Upper lobe of left lung (tissue), 6 donors: ENCODE results near the gene ZNF638. TPM values are rescaled to one million over a fixed set of nuclear protein-coding genes. Genes with fewer than 3 reads are reported as not detected.

ENCODE experiments used
- ATAC-seq, 2 donors: fragments of 200-7000 bp; cut with Tn5 transposase; one replicate each; pipeline ENCODE4 v1.9.1; 2022; ENCODE audit warnings: mild to moderate bottlenecking in 2 of 2, moderate library complexity in 2 of 2; ENCODE audit not compliant: low FRiP score in 2 of 2
- DNase-seq, 2 donors: peaks; one replicate each; pipeline ENCODE4 v3.0.0-alpha.2; 2019 to 2020
- H3K27ac ChIP-seq, 4 donors: fragments of 200-600 bp; sonication (generic); one replicate each; pipeline ENCODE4 v1.5.1; 2016 to 2019
- H3K27me3 ChIP-seq, 4 donors: fragments of 200-600 bp; sonication (generic); one replicate each; pipeline ENCODE4 v1.5.1; 2017 to 2019
- H3K36me3 ChIP-seq, 4 donors: fragments of 200-600 bp; sonication (generic); one replicate each; pipeline ENCODE4 v1.5.1; 2016 to 2019
- H3K4me1 ChIP-seq, 4 donors: fragments of 200-600 bp; sonication (generic); one replicate each; pipeline ENCODE4 v1.5.1; 2018 to 2019
- H3K4me3 ChIP-seq, 4 donors: fragments of 200-600 bp; sonication (generic); one replicate each; pipeline ENCODE4 v1.5.1; 2017 to 2019; ENCODE audit warnings: mild to moderate bottlenecking in 2 of 4, moderate library complexity in 1 of 4
- H3K9me3 ChIP-seq, 4 donors: fragments of 200-600 bp; sonication (generic); one replicate each; pipeline ENCODE4 v1.5.1; 2018 to 2019
- EP300 ChIP-seq, 4 donors: sonication (generic); formaldehyde crosslinking; IDR thresholded peaks; one replicate each; pipeline ENCODE4 v1.5.1; 2017; ENCODE audit warnings: antibody characterized with exemption in 4 of 4, control low read depth in 2 of 4
- POLR2A ChIP-seq, 4 donors: fragments of 450-650 bp; IDR thresholded peaks; one replicate each; pipeline ENCODE4 v1.5.1; 2016 to 2017; ENCODE audit warnings: antibody characterized with exemption in 4 of 4, mild to moderate bottlenecking in 2 of 4
- POLR2AphosphoS5 ChIP-seq, 2 donors: sonication (generic); formaldehyde crosslinking; IDR thresholded peaks; one replicate each; pipeline ENCODE4 v1.5.1; 2017; ENCODE audit warnings: antibody characterized with exemption in 2 of 2
- WGBS, 2 donors: methylation state at CpG; one replicate each; pipeline ENCODE4 v1.1.5; 2017 to 2018; 5-methylcytosine and 5-hydroxymethylcytosine counted together
- total RNA-seq, 6 donors: library from RNA; depleted of rRNA in 4 of 6; stranded (reverse); fragments of >200 nt in 4 of 6; gene quantifications; one replicate each; pipeline versions ENCODE4 v1.1.0 to v1.2.1, GENCODE V29; 2016 to 2021
- TF ChIP-seq, protein P1 (sequence below), 6 experiments: fragments of 450-650 bp in 4 of 6; fragments of 200-600 bp in 2 of 6; sonication (generic) in 2 of 6; IDR thresholded peaks; one replicate each; pipeline ENCODE4 v1.5.1; 2016 to 2019; ENCODE audit warnings: antibody characterized with exemption in 6 of 6
- donor health status: DM: no; HTN: no; CAD: no; lungs with moderate emphysema.
- donor health status: DM: no; HTN: yes; CAD: no; lungs with severe emphysema.

ZNF638 gene
- total RNA-seq, 6 donors from 2014 or later, result 87.5 to 405 (median 115) TPM

DNA sequence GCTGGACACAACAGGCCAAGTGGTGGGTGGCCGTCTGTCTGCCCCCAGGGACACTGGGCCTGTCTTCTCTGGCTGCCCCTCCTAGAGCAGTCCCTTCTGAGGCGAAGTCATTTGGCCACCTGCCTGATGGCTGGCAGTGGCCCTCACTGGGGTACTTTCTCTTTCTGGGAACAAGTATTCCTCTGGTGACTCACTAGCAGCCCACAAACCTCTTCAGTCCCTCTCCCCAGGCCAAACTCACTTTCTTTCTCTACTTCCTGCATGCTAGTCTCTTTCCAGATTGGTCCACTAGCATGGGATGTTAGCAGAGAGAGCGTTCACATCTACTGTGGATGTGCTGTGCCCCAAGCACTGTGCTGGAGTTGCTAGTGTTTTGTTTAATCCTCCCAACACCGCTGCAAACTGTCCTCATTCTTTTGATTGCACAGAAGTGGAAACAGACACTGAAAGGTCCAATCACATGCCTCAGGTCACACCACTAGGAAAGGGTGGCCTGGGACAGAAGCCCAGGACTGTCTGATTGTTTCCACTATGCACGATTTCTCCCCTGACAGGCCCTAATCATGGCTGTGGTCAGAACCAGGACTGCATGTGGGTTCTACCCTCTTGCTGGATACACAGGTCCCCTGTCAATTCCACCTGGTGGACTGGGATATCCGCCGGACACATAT lies 127.0 kb downstream of the ZNF638 start:
- DNase-seq (no peak), ATAC-seq (no peak)
- no peaks in the 10 kb centered on the region for H3K27me3 ChIP-seq
- peaks cover 13 to 27% (median 17%) of the 10 kb centered on the region in 4 donors for H3K4me1 ChIP-seq
- no peaks in the 10 kb centered on the region for H3K9me3 ChIP-seq
- H3K4me3 ChIP-seq, result no peak overlapping the region
- no peak for TF ChIP-seq POLR2AphosphoS5 (IDR thresholded peaks at IDR 0.05)
- no peak for TF ChIP-seq EP300 (IDR thresholded peaks at IDR 0.05)
- no peak for TF ChIP-seq POLR2A (IDR thresholded peaks at IDR 0.05)
- TF ChIP-seq, protein P1, sequence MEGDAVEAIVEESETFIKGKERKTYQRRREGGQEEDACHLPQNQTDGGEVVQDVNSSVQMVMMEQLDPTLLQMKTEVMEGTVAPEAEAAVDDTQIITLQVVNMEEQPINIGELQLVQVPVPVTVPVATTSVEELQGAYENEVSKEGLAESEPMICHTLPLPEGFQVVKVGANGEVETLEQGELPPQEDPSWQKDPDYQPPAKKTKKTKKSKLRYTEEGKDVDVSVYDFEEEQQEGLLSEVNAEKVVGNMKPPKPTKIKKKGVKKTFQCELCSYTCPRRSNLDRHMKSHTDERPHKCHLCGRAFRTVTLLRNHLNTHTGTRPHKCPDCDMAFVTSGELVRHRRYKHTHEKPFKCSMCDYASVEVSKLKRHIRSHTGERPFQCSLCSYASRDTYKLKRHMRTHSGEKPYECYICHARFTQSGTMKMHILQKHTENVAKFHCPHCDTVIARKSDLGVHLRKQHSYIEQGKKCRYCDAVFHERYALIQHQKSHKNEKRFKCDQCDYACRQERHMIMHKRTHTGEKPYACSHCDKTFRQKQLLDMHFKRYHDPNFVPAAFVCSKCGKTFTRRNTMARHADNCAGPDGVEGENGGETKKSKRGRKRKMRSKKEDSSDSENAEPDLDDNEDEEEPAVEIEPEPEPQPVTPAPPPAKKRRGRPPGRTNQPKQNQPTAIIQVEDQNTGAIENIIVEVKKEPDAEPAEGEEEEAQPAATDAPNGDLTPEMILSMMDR (IDR thresholded peaks at IDR 0.05), result no peak
- H3K27ac ChIP-seq, result no peak overlapping the region
- H3K36me3 ChIP-seq, result no peaks in the 10 kb centered on the region
- 81 to 85% methylated on average over 7 of the region's 7 CpGs for WGBS, 2 donors

DNA sequence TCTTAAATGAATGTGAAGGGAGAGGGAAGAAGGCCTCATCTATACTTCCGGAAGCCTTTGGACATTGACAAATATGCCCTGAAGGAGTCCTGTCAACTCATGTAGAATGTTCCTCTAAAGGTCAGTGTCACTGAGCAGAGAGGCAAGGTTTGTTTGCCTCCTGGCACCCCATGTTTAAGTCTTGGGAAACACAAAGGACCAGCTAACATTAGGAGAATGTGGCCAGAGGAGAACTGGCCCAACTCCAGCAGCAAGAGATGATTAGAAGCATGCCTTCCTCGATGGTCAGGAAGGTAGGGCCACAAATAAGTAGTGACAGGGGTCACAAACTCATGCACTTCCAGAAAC lies 127.5 kb downstream of the ZNF638 start:
- Histone ChIP-seq H3K36me3 (no peaks in the 10 kb centered on the region), H3K9me3 (no peaks in the 10 kb centered on the region), H3K27me3 (no peaks in the 10 kb centered on the region), H3K4me3 (no peak overlapping the region), H3K4me1 (peaks cover 8 to 22% (median 12%) of the 10 kb centered on the region in 4 donors), H3K27ac (no peak overlapping the region)
- WGBS, 2 donors, result 75 to 80% methylated on average over 2 of the region's 2 CpGs
- ATAC-seq (no peak), DNase-seq (no peak)
- TF ChIP-seq EP300 (IDR thresholded peaks at IDR 0.05) (no peak), POLR2A (IDR thresholded peaks at IDR 0.05) (no peak), POLR2AphosphoS5 (IDR thresholded peaks at IDR 0.05) (no peak)
- TF ChIP-seq, protein P1 (IDR thresholded peaks at IDR 0.05), result no peak

DNA sequence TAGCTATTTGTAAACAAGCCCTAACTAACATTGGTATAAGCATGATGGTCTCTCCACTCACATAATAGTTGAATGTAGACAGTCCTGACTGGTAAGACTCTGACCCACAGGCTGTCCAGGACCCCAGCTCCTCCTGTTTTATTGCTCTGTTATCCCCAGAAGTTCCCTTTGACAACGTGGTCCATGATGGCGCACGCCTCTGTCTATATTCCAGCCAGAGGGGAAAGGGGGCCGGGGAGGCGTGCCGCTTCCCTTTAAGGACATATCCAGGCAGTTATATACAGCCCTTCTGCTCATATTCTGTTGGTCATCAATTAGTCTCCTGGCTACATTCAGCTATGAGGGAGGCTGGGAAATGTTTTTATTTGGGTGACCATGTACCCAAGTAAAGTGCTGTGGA lies 128.5 kb downstream of the ZNF638 start:
- Histone ChIP-seq H3K4me1 (peaks cover 0 to 15% (median 4%) of the 10 kb centered on the region in 4 donors), H3K27me3 (no peaks in the 10 kb centered on the region), H3K27ac (no peak overlapping the region), H3K36me3 (no peaks in the 10 kb centered on the region), H3K9me3 (no peaks in the 10 kb centered on the region), H3K4me3 (no peak overlapping the region)
- DNase-seq (no peak), ATAC-seq (no peak)
- TF ChIP-seq POLR2AphosphoS5 (IDR thresholded peaks at IDR 0.05), result no peak
- 90 to 97% methylated on average over 6 of the region's 6 CpGs for WGBS, 2 donors

DNA sequence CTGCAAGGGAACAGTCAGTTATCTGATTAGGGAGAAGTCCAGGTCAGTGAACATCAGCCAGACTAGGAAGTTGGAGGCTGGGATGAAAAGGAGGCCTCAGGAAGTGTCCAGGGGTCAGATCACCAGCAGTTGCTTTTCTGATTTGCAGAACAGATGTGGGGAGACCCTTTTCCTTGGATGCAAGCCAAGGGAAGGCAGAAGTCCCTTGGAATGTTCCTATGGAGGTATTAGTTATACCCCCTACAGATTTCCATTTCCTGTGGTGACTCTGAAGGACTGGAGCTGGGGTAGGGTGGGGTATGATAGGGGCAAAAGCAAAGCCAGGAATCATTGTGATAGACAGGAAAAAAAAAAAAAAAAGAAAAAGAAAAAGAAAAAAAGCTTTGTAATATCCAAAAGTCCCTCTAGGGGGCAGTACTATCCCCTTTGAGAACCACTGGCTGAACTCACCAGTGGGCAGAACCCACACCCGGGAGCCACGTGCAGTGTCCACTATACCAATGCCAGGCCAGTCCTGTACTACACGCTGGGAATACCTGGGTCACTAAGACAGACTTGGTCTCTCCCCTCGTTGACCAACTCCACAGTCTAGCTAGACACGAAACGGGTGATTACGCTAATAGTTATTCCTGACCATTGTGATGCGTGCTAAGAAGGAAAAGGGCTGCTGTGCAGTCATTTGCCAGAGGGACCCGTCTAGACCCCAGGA lies 129.2 kb downstream of the ZNF638 start:
- ATAC-seq (peak in 1 of 2 donors; percentile 59), DNase-seq (no peak)
- TF ChIP-seq POLR2AphosphoS5 (IDR thresholded peaks at IDR 0.05), result no peak
- TF ChIP-seq, protein P1 (IDR thresholded peaks at IDR 0.05), result peak in 3 of 6 experiments; percentile 25 to 53 (median 28)
- 54 to 57% methylated on average over 9 of the region's 9 CpGs for WGBS, 2 donors
- Histone ChIP-seq H3K27ac (no peak overlapping the region), H3K36me3 (no peaks in the 10 kb centered on the region), H3K4me1 (peaks cover 3 to 12% (median 5%) of the 10 kb centered on the region in 4 donors), H3K27me3 (no peaks in the 10 kb centered on the region), H3K4me3 (no peak overlapping the region), H3K9me3 (no peaks in the 10 kb centered on the region)

DNA sequence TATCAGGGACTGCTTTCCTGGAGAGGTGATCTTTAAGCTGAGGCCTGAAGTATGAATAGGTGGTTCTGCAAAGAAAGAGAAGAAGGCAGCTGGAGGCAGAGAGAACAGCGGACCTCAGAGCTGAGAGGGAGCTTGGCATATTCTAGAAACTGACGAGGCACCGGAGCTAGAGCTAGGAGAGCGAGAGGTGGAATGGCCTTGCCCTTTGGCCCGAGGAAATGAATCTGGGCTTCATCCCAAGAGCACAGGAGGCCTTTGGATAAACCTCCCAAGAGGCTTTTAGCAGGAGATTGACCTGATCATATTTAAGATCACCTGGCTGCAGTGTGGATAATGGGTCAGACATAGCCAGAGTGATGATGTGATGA lies 129.7 kb downstream of the ZNF638 start:
- Histone ChIP-seq H3K4me3 (no peak overlapping the region), H3K9me3 (no peaks in the 10 kb centered on the region), H3K27me3 (no peaks in the 10 kb centered on the region), H3K4me1 (peaks cover 9 to 17% (median 10%) of the 10 kb centered on the region in 4 donors), H3K27ac (no peak overlapping the region), H3K36me3 (no peaks in the 10 kb centered on the region)
- ATAC-seq, result no peak
- no peak for TF ChIP-seq POLR2A (IDR thresholded peaks at IDR 0.05)
- no peak for TF ChIP-seq EP300 (IDR thresholded peaks at IDR 0.05)
- TF ChIP-seq, protein P1 (IDR thresholded peaks at IDR 0.05), result no peak
- no peak for TF ChIP-seq POLR2AphosphoS5 (IDR thresholded peaks at IDR 0.05)
- DNase-seq, result no peak
- WGBS, 2 donors, result 51 to 61% methylated on average over 5 of the region's 5 CpGs
